Measurements from ENCODE around the gene HSPB7.
"Not testable (repeated sequence)": the region's sequence is repeated elsewhere in the genome, so short reads cannot be mapped to it uniquely, and the experiment has no call there.

The HSPB7 gene

GRCh38 chr1:16009030-16009460 is 8.8 kb downstream of the HSPB7 start:
- Histone ChIP-seq H3K9me3 (no peaks in the 10 kb centered on the region), H3K4me3 (no peak overlapping the region), H3K4me1 (peaks cover 0 to 22% (median 18%) of the 10 kb centered on the region in 4 donors), H3K27me3 (no peaks in the 10 kb centered on the region), H3K27ac (peak overlapping the region in 1 of 2 donors; percentile 7), H3K36me3 (no peaks in the 10 kb centered on the region)
- intact Hi-C loops (cut with DNase I; ENCODE audit: low total_unique reads) = loop anchor here (2.0 kb wide), 2 partner anchors 24 to 48 kb away; no protein-coding TSS in a partner anchor
- TF ChIP-seq CTCF (IDR thresholded peaks at IDR 0.05) = peak; percentile 97 to 99
- DNase-seq = peak; percentile 74 to 87

GRCh38 chr1:16007671-16008341 is 10.0 kb downstream of the HSPB7 start:
- peaks cover 0 to 10% (median 6%) of the 10 kb centered on the region in 4 donors for H3K4me1 ChIP-seq
- no peaks in the 10 kb centered on the region for H3K27me3 ChIP-seq
- DNase-seq = no peak
- no peak overlapping the region for H3K27ac ChIP-seq
- H3K9me3 ChIP-seq = no peaks in the 10 kb centered on the region
- no peak for TF ChIP-seq CTCF (IDR thresholded peaks at IDR 0.05)
- H3K4me3 ChIP-seq = no peak overlapping the region
- no peaks in the 10 kb centered on the region for H3K36me3 ChIP-seq
- intact Hi-C loops (cut with DNase I; ENCODE audit: low total_unique reads) = loop anchor here (2.0 kb wide), 2 partner anchors 25 to 49 kb away; no protein-coding TSS in a partner anchor

GRCh38 chr1:16006552-16007485 is 11.0 kb downstream of the HSPB7 start:
- Histone ChIP-seq H3K4me3 (no peak overlapping the region), H3K4me1 (peaks cover 0 to under 1% (median 0%) of the 10 kb centered on the region in 4 donors), H3K27me3 (no peaks in the 10 kb centered on the region), H3K36me3 (no peaks in the 10 kb centered on the region), H3K27ac (no peak overlapping the region), H3K9me3 (no peaks in the 10 kb centered on the region)
- intact Hi-C loops (cut with DNase I; ENCODE audit: low total_unique reads) = no loop called here
- no peak for TF ChIP-seq CTCF (IDR thresholded peaks at IDR 0.05)
- DNase-seq = no peak

GRCh38 chr1:16006010-16006409 is 11.8 kb downstream of the HSPB7 start:
- DNase-seq = no peak
- intact Hi-C loops (cut with DNase I; ENCODE audit: low total_unique reads) = no loop called here
- H3K27me3 ChIP-seq = no peaks in the 10 kb centered on the region
- no peak overlapping the region for H3K4me3 ChIP-seq
- no peaks in the 10 kb centered on the region for H3K36me3 ChIP-seq
- H3K4me1 ChIP-seq = no peaks in the 10 kb centered on the region
- no peak for TF ChIP-seq CTCF (IDR thresholded peaks at IDR 0.05)
- H3K9me3 ChIP-seq = no peaks in the 10 kb centered on the region
- no peak overlapping the region for H3K27ac ChIP-seq

GRCh38 chr1:16005597-16005996 is 12.2 kb downstream of the HSPB7 start:
- Histone ChIP-seq H3K27ac (no peak overlapping the region), H3K4me1 (no peaks in the 10 kb centered on the region), H3K27me3 (no peaks in the 10 kb centered on the region), H3K36me3 (no peaks in the 10 kb centered on the region), H3K9me3 (no peaks in the 10 kb centered on the region), H3K4me3 (no peak overlapping the region)
- intact Hi-C loops (cut with DNase I; ENCODE audit: low total_unique reads) = no loop called here
- no peak for TF ChIP-seq CTCF (IDR thresholded peaks at IDR 0.05)
- DNase-seq = no peak

- H3K9me3 ChIP-seq; H3K36me3 ChIP-seq; intact Hi-C loops (cut with DNase I; ENCODE audit: low total_unique reads): not testable (repeated sequence)
These were observed 16.6 kb downstream of the HSPB7 start for GRCh38 chr1:16001274-16001673.

More at GRCh38 chr1:16001274-16001673, 16.6 kb downstream of the HSPB7 start:
- H3K4me1 ChIP-seq, H3K27ac ChIP-seq, H3K4me3 ChIP-seq, H3K27me3 ChIP-seq, DNase-seq: not testable (repeated sequence)
